GM12878 (cell line): ENCODE measurements around the gene SORCS1.

ENCODE experiments used
- CEBPB ChIP-seq, 2 experiments: fragments of 150-350 bp in 1 of 2; IDR thresholded peaks; 2 replicates each; pipeline ENCODE4 v1.6.1; 2012 to 2014; ENCODE audit warnings: low read depth in 2 of 2, low read length in 2 of 2, borderline replicate concordance in 1 of 2, inconsistent platforms in 1 of 2
- EP300 ChIP-seq, 2 experiments: fragments of 150-350 bp in 1 of 2; IDR thresholded peaks; 2 replicates each; pipeline ENCODE4 v1.6.1; 2011 to 2012; ENCODE audit warnings: low read depth in 2 of 2, low read length in 2 of 2, borderline replicate concordance in 1 of 2, improper control_type of control experiment in 1 of 2, inconsistent platforms in 1 of 2; ENCODE audit not compliant: control insufficient read depth in 1 of 2
- EZH2 ChIP-seq: IDR thresholded peaks from 2 replicates; pipeline ENCODE4 v1.6.1; 2012; ENCODE audit warnings: low read depth, mild to moderate bottlenecking, control low read depth, inconsistent platforms, low read length, borderline replicate concordance; ENCODE audit not compliant: control insufficient read depth
- KAT2A ChIP-seq: conservative IDR thresholded peaks from 2 replicates; pipeline ENCODE4 v1.6.1; 2011; ENCODE audit warnings: low read depth, low read length; ENCODE audit not compliant: control insufficient read depth
- POLR2A ChIP-seq: IDR thresholded peaks from 2 replicates; pipeline ENCODE4 v1.6.1; 2011; ENCODE audit warnings: low read depth, mild to moderate bottlenecking, low read length
- RAD21 ChIP-seq: IDR thresholded peaks from 2 replicates; pipeline ENCODE4 v1.6.1; 2011; ENCODE audit warnings: mild to moderate bottlenecking, low read depth, low read length, moderate library complexity; ENCODE audit not compliant: insufficient read depth
- REST ChIP-seq: IDR thresholded peaks from 2 replicates; pipeline ENCODE4 v1.6.1; 2012; ENCODE audit warnings: mild to moderate bottlenecking, low read depth, low read length
- SIN3A ChIP-seq: IDR thresholded peaks from 2 replicates; pipeline ENCODE4 v1.6.1; 2012; ENCODE audit warnings: low read depth, low read length, improper control_type of control experiment
- TCF7 ChIP-seq: IDR thresholded peaks from 2 replicates; pipeline ENCODE4 v1.6.1; 2014; ENCODE audit warnings: antibody characterized with exemption, borderline replicate concordance
- ZNF24 ChIP-seq: fragments of 450-650 bp; IDR thresholded peaks from 2 replicates; pipeline ENCODE4 v1.6.1; 2017; ENCODE audit warnings: antibody characterized with exemption, mild to moderate bottlenecking
- TF ChIP-seq, protein P1 (sequence below): IDR thresholded peaks from 2 replicates; pipeline ENCODE4 v1.6.1; 2012; ENCODE audit warnings: low read depth, low read length, improper control_type of control experiment

- TF ChIP-seq, protein P1, sequence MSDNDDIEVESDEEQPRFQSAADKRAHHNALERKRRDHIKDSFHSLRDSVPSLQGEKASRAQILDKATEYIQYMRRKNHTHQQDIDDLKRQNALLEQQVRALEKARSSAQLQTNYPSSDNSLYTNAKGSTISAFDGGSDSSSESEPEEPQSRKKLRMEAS, result no peak
- TF ChIP-seq KAT2A, result no peak
- no peak for TF ChIP-seq EP300 (IDR thresholded peaks at IDR 0.05; ENCODE audit: borderline replicate concordance in 1 of 2, control insufficient read depth in 1 of 2, low read depth in 2 of 2, low read length in 2 of 2)
- TF ChIP-seq EZH2, result no peak
- TF ChIP-seq SIN3A, result no peak
- no peak for TF ChIP-seq ZNF24
- TF ChIP-seq TCF7, result no peak
- no peak for TF ChIP-seq REST
- TF ChIP-seq POLR2A, result no peak
- TF ChIP-seq CEBPB (IDR thresholded peaks at IDR 0.05; ENCODE audit: borderline replicate concordance in 1 of 2, low read depth in 2 of 2, low read length in 2 of 2), result no peak
- no peak for TF ChIP-seq RAD21
Observed at GRCh38 chr10:106765928-106766327, 398.6 kb downstream of the SORCS1 start.
